ENCODE data around the gene KCNJ6. TPM values are rescaled to one million over a fixed set of nuclear protein-coding genes. Genes with fewer than 3 reads are reported as not detected.
A peak's percentile ranks its signal among the peaks of the same experiment; 100 is the strongest.

Gene KCNJ6
- total and polyA plus RNA-seq, 9 of the 15 experiments (the other 6 are each of a cell fraction or from before 2014, with no cell fraction given) = 0.06 to 0.21 (median 0.13) TPM; not detected in 1

DNA sequence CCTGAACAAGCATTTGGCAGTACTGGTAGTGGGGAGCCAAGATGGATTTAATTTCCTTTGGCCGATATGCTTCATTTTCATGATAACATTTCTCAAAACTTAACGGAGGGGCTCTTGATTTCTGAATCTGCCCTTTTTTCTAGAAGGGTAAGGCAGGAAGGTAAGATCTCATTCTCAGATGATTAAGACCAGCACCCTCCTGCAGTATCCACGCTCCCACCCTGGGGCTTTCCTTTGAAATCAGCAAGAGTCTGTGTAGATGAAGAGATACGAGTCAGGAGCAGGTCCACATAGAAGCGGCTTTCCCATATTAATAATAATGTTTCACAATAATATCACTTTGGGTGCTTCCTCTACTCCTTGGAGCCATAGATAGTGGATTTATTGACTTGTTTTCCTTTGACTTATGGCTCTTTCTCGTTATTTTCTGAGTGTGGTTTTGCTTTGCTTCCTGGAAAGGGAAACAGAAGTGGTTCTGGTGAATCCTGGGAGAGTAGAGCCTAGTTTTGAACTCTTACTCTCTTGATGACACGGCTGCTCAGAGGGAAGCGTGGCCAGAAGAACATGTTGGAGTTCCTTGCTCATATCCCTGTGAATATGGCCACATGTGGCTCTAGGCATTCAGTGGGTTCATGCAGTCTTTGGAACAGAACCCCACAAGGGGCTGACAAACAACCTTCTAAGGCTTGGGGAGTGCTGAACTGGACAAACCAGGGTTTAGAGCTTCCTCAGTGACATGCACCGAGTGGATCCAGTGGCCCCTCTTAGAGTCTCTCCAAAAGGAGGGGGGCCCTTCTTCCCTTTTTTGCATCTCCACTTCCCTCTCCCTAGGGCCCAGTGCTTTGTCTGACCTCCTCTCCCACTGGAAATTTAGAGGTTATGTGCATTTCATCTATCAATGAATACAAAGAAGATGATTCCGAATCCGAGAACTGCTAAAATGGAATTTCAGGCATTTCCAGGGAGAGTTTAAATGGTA is 354.0 kb downstream of the KCNJ6 start (continued):
- TF ChIP-seq ASH1L (IDR thresholded peaks at IDR 0.05; ENCODE audit: borderline replicate concordance, low read depth, partially characterized antibody) = no peak
- TF ChIP-seq MTA3 (IDR thresholded peaks at IDR 0.05; ENCODE audit: borderline replicate concordance) = peak; percentile 33; the same call in 1 of the 2 replicates
- peak; percentile 55; the same call in 1 of the 2 replicates for TF ChIP-seq TCF3 (CRISPR knock-in tag; IDR thresholded peaks at IDR 0.05)
- TF ChIP-seq POLR2A (conservative IDR thresholded peaks at IDR 0.05) = 0 out of 2 replicates have a peak, but pooled peaks have one; percentile 24
- 0 out of 2 replicates have a peak, but pooled peaks have one; percentile 19 for TF ChIP-seq GATA2 (CRISPR knock-in tag; IDR thresholded peaks at IDR 0.05)
- no peak for TF ChIP-seq TFE3 (CRISPR knock-in tag; IDR thresholded peaks at IDR 0.05)
- TF ChIP-seq E2F3 (CRISPR knock-in tag; IDR thresholded peaks at IDR 0.05) = no peak
- peak in 1 of 2 experiments; percentile 58; a peak in 1 of 4 replicates for TF ChIP-seq ETV6 (IDR thresholded peaks at IDR 0.05; ENCODE audit: borderline replicate concordance in 1 of 2, low read depth in 2 of 2, low read length in 1 of 2)
- no peak for TF ChIP-seq ETV6 (CRISPR knock-in tag; IDR thresholded peaks at IDR 0.05; ENCODE audit: borderline replicate concordance)
- TF ChIP-seq HIVEP1 (CRISPR knock-in tag; IDR thresholded peaks at IDR 0.05) = no peak

Measured in K562 (cell line).